HEK293 (cell line): Measurements from ENCODE around the gene MOGAT3.

Experiments used
- HOXC10 ChIP-seq: sonication (generic); formaldehyde crosslinking; IDR thresholded peaks from 2 replicates; pipeline ENCODE4 v1.8.1; 2023; ENCODE audit warnings: mild to moderate bottlenecking, missing genetic modification reagents
- ZNF274 ChIP-seq, 2 experiments: fragments of 200-500 bp in 1 of 2; fragments of 450-650 bp in 1 of 2; sonication (Bioruptor generic) in 1 of 2; formaldehyde crosslinking in 1 of 2; IDR thresholded peaks; 2 replicates each; pipeline versions ENCODE4 v1.5.1 to v1.6.1; 2014 to 2016; ENCODE audit warnings: borderline replicate concordance in 1 of 2, inconsistent platforms in 1 of 2, low read length in 1 of 2, missing biosample characterization in 1 of 2, missing genetic modification characterization in 1 of 2
- ZNF423 ChIP-seq: fragments of 450-650 bp; formaldehyde crosslinking; IDR thresholded peaks from 2 replicates; pipeline ENCODE4 v1.5.1; 2016; ENCODE audit warnings: missing biosample characterization, missing genetic modification characterization
- ZNF624 ChIP-seq: fragments of 450-650 bp; formaldehyde crosslinking; IDR thresholded peaks from 2 replicates; pipeline ENCODE4 v1.5.1; 2017; ENCODE audit warnings: missing biosample characterization, missing genetic modification characterization
- TF ChIP-seq, protein P1 (sequence below): fragments of 450-650 bp; formaldehyde crosslinking; IDR thresholded peaks from 2 replicates; pipeline ENCODE4 v1.5.1; 2016; ENCODE audit warnings: missing biosample characterization, missing genetic modification characterization

DNA sequence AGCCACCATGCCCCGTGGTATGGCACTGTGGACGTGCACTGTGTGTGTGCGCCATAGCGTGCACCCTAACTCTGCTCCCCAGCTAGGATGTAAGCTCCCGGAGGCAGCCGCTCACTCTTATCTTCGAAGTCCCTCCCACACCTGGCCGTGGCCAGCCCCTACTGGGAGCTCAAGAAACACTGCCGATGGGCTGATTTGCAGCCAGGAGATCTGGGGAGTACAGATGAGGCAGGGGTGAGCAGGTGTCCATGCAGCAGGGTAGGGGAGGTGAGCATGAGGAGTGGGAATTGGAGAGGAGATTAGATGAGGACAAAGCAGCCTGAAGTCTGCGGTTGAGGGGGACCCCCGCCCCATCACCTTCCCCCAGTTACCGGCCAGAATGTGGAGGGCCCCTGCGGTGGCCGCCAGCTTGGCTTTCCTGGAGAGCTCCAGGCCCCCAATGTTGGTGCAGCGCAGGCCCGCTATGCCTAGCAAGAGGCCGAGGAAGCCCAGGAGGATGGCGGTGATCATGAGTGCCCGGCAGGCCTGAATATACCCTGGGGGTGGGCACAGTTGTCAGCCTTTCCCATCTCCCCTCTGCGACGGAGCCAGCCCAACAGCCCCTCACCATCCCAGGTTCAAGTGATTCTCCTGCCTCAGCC lies 33.2 kb upstream of the MOGAT3 start:
- TF ChIP-seq ZNF423 (tag by site-specific recombination) (no peak), ZNF274 (IDR thresholded peaks at IDR 0.05; ENCODE audit: low read length) (no peak), ZNF274 (tag by site-specific recombination; IDR thresholded peaks at IDR 0.05; ENCODE audit: borderline replicate concordance) (no peak), HOXC10 (CRISPR knock-in tag) (no peak), ZNF624 (no peak)
- TF ChIP-seq, protein P1, sequence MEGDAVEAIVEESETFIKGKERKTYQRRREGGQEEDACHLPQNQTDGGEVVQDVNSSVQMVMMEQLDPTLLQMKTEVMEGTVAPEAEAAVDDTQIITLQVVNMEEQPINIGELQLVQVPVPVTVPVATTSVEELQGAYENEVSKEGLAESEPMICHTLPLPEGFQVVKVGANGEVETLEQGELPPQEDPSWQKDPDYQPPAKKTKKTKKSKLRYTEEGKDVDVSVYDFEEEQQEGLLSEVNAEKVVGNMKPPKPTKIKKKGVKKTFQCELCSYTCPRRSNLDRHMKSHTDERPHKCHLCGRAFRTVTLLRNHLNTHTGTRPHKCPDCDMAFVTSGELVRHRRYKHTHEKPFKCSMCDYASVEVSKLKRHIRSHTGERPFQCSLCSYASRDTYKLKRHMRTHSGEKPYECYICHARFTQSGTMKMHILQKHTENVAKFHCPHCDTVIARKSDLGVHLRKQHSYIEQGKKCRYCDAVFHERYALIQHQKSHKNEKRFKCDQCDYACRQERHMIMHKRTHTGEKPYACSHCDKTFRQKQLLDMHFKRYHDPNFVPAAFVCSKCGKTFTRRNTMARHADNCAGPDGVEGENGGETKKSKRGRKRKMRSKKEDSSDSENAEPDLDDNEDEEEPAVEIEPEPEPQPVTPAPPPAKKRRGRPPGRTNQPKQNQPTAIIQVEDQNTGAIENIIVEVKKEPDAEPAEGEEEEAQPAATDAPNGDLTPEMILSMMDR = no peak
